K562 (cell line): ENCODE results near the gene TTLL11. TPM values are rescaled to one million over a fixed set of nuclear protein-coding genes. Genes with fewer than 3 reads are reported as not detected.
A peak's percentile ranks its signal among the peaks of the same experiment; 100 is the strongest.

Experiments used
- ATF7 ChIP-seq: fragments of 450-650 bp; IDR thresholded peaks from 2 replicates; pipeline ENCODE4 v1.7.1; 2014; ENCODE audit warnings: mild to moderate bottlenecking, moderate library complexity
- BCOR ChIP-seq: fragments of 450-650 bp; IDR thresholded peaks from 2 replicates; pipeline ENCODE4 v1.6.1; 2016
- BHLHE40 ChIP-seq: IDR thresholded peaks from 2 replicates; pipeline ENCODE4 v1.6.1; 2011; ENCODE audit warnings: low read length, improper control_type of control experiment
- FOXP1 ChIP-seq: sonication (generic); formaldehyde crosslinking; IDR thresholded peaks from 2 replicates; pipeline ENCODE4 v1.8.0; 2022; ENCODE audit warnings: mild to moderate bottlenecking, missing genetic modification reagents
- MAFK ChIP-seq: IDR thresholded peaks from 2 replicates; pipeline ENCODE4 v1.6.1; 2011; ENCODE audit warnings: low read length, improper control_type of control experiment
- MAX ChIP-seq: sonication (generic); formaldehyde crosslinking; IDR thresholded peaks from 2 replicates; pipeline ENCODE4 v1.9.0; 2022; ENCODE audit warnings: mild to moderate bottlenecking, missing genetic modification reagents
- MYBL2 ChIP-seq, 2 experiments: fragments of 450-650 bp in 1 of 2; sonication (generic) in 1 of 2; formaldehyde crosslinking in 1 of 2; IDR thresholded peaks; 2 replicates each; pipeline versions ENCODE4 v1.6.1 to v1.8.1; 2017 to 2022; ENCODE audit warnings: borderline replicate concordance in 1 of 2, inconsistent platforms in 1 of 2, low read depth in 1 of 2, mild to moderate bottlenecking in 1 of 2, missing genetic modification reagents in 1 of 2, moderate library complexity in 1 of 2
- ZNF217 ChIP-seq: sonication (generic); formaldehyde crosslinking; IDR thresholded peaks from 2 replicates; pipeline ENCODE4 v1.8.0; 2022; ENCODE audit warnings: mild to moderate bottlenecking, missing genetic modification reagents
- ZNF740 ChIP-seq, 3 experiments: fragments of 200-800 bp in 1 of 3; sonication (Bioruptor generic) in 1 of 3; sonication (generic) in 1 of 3; formaldehyde crosslinking in 1 of 3; IDR thresholded peaks; 2 replicates each; pipeline versions ENCODE4 v1.6.1 to v1.8.0; 2016 to 2022; ENCODE audit warnings: mild to moderate bottlenecking in 2 of 3, missing compliant biosample characterization in 2 of 3, missing genetic modification characterization in 2 of 3, missing genetic modification reagents in 1 of 3
- polyA plus RNA-seq, 8 experiments: library from polyadenylated mRNA; depleted of rRNA in 4 of 8; stranded (reverse) in 5 of 8; unstranded in 3 of 8; fragments of >200 nt; fragmentation: Nextera tagmentation in 2 of 8; fragmentation: Illumina TruSeq in 1 of 8; extraction: Ambion mirVana in 2 of 8; extraction: Trizol in 1 of 8; gene quantifications; 2 replicates each; pipeline versions ENCODE4 v1.2.1 to v1.2.3, GENCODE V29; 2011 to 2014; ENCODE audit warnings: inconsistent platforms in 1 of 8, missing spikeins in 1 of 8
- total RNA-seq, 7 experiments: library from RNA; depleted of rRNA in 6 of 7; stranded (reverse); fragments of >200 nt in 6 of 7; fragmentation: Illumina TruSeq in 2 of 7; extraction: Trizol in 2 of 7; gene quantifications; 2 replicates each; pipeline versions ENCODE4 v1.2.1 to v1.2.3, GENCODE V29; 2011 to 2021; ENCODE audit warnings: low replicate concordance in 1 of 7
- TF ChIP-seq, protein P1 (sequence below), 3 experiments: fragments of 200-800 bp in 1 of 3; fragments of 250-450 bp in 1 of 3; fragments of 450-650 bp in 1 of 3; sonication (Bioruptor Pico) in 1 of 3; sonication (Bioruptor generic) in 1 of 3; formaldehyde crosslinking in 1 of 3; IDR thresholded peaks; 2 replicates each; pipeline versions ENCODE4 v1.6.1 to v1.8.0; 2016 to 2022; ENCODE audit warnings: mild to moderate bottlenecking in 2 of 3, missing genetic modification characterization in 2 of 3, missing compliant biosample characterization in 1 of 3, moderate library complexity in 1 of 3
- TF ChIP-seq, protein P2 (sequence below), 2 experiments: fragments of 150-350 bp in 1 of 2; IDR thresholded peaks; 2 replicates each; pipeline ENCODE4 v1.6.1; 2012 to 2016; ENCODE audit warnings: low read depth in 2 of 2, low read length in 2 of 2, mild to moderate bottlenecking in 1 of 2, moderate library complexity in 1 of 2

The TTLL11 gene
- total and polyA plus RNA-seq, 9 of the 15 experiments (the other 6 are each of a cell fraction or from before 2014, with no cell fraction given) = 0.83 to 4.4 (median 2.7) TPM

DNA sequence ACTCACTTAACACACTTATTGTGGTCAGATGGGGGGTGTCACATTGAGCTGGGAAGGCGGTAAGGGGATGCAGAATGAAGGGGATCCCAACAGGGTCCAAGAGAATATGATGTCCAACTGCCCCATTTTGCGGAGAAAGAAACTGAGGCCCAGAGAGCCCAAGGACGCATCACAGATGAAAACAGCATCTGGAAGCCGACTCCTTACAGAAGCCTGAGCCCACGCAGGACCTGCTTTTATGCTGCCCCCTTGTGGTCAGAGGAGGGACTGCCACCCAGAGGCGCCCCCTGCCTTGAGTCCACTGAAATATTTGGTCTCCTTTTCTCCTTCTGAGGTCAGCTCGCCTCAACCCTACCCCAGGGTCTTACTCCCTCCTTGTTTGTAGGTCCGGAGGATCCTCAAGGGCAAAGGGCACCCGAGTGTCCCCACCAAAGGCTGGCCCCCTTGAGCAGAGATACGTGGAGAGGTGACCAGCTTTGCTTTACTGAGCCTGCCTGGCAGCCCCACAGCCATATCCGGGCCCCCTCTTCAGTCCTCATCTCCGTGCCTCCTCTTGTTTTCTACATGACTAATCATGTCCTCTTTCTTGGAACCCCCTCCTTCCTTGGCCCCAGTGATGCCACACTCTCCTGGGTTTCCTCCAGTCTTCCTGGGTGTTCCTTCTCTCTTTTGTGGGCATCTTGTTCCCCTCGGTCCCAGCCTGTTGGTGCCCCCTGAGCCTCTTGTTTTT is 30.0 kb upstream of the TTLL11 start (continued):
- no peak for TF ChIP-seq ZNF217 (CRISPR knock-in tag)
- TF ChIP-seq MYBL2 (IDR thresholded peaks at IDR 0.05; ENCODE audit: low read depth) = no peak
- TF ChIP-seq MYBL2 (CRISPR knock-in tag; IDR thresholded peaks at IDR 0.05; ENCODE audit: borderline replicate concordance) = no peak
- TF ChIP-seq MAFK = 0 out of 2 replicates have a peak, but pooled peaks have one; percentile 8
- 0 out of 2 replicates have a peak, but pooled peaks have one; percentile 34 for TF ChIP-seq FOXP1
- TF ChIP-seq, protein P1, sequence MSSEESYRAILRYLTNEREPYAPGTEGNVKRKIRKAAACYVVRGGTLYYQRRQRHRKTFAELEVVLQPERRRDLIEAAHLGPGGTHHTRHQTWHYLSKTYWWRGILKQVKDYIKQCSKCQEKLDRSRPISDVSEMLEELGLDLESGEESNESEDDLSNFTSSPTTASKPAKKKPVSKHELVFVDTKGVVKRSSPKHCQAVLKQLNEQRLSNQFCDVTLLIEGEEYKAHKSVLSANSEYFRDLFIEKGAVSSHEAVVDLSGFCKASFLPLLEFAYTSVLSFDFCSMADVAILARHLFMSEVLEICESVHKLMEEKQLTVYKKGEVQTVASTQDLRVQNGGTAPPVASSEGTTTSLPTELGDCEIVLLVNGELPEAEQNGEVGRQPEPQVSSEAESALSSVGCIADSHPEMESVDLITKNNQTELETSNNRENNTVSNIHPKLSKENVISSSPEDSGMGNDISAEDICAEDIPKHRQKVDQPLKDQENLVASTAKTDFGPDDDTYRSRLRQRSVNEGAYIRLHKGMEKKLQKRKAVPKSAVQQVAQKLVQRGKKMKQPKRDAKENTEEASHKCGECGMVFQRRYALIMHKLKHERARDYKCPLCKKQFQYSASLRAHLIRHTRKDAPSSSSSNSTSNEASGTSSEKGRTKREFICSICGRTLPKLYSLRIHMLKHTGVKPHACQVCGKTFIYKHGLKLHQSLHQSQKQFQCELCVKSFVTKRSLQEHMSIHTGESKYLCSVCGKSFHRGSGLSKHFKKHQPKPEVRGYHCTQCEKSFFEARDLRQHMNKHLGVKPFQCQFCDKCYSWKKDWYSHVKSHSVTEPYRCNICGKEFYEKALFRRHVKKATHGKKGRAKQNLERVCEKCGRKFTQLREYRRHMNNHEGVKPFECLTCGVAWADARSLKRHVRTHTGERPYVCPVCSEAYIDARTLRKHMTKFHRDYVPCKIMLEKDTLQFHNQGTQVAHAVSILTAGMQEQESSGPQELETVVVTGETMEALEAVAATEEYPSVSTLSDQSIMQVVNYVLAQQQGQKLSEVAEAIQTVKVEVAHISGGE (CRISPR knock-in tag; IDR thresholded peaks at IDR 0.05) = no peak
- no peak for TF ChIP-seq ZNF740 (CRISPR knock-in tag; IDR thresholded peaks at IDR 0.05)
- TF ChIP-seq ZNF740 (tag; IDR thresholded peaks at IDR 0.05) = no peak
- peak; percentile 41 for TF ChIP-seq ATF7
- no peak for TF ChIP-seq MAX (CRISPR knock-in tag)
- TF ChIP-seq, protein P2, sequence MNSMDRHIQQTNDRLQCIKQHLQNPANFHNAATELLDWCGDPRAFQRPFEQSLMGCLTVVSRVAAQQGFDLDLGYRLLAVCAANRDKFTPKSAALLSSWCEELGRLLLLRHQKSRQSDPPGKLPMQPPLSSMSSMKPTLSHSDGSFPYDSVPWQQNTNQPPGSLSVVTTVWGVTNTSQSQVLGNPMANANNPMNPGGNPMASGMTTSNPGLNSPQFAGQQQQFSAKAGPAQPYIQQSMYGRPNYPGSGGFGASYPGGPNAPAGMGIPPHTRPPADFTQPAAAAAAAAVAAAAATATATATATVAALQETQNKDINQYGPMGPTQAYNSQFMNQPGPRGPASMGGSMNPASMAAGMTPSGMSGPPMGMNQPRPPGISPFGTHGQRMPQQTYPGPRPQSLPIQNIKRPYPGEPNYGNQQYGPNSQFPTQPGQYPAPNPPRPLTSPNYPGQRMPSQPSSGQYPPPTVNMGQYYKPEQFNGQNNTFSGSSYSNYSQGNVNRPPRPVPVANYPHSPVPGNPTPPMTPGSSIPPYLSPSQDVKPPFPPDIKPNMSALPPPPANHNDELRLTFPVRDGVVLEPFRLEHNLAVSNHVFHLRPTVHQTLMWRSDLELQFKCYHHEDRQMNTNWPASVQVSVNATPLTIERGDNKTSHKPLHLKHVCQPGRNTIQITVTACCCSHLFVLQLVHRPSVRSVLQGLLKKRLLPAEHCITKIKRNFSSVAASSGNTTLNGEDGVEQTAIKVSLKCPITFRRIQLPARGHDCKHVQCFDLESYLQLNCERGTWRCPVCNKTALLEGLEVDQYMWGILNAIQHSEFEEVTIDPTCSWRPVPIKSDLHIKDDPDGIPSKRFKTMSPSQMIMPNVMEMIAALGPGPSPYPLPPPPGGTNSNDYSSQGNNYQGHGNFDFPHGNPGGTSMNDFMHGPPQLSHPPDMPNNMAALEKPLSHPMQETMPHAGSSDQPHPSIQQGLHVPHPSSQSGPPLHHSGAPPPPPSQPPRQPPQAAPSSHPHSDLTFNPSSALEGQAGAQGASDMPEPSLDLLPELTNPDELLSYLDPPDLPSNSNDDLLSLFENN (IDR thresholded peaks at IDR 0.05; ENCODE audit: low read depth in 2 of 2, low read length in 2 of 2) = no peak
- peak; percentile 41; the same call in 1 of the 2 replicates for TF ChIP-seq BHLHE40
- TF ChIP-seq BCOR = peak; percentile 56; the same call in 1 of the 2 replicates
